ENCODE data around the gene NDUFB3. TPM values are rescaled to one million over a fixed set of nuclear protein-coding genes. Genes with fewer than 3 reads are reported as not detected.
"Not testable (repeated sequence)": the region's sequence is repeated elsewhere in the genome, so short reads cannot be mapped to it uniquely, and the experiment has no call there.

Gene NDUFB3
- 25.7 and 29.2 TPM in 2 replicates for total RNA-seq

- no peaks in the 10 kb centered on the region for H3K9me3 ChIP-seq (ENCODE audit: low read depth, low read length)
- peak within 1 kb of the TSS; percentile 98 for H3K27ac ChIP-seq (ENCODE audit: low read depth, low read length)
- peak within 1 kb of the TSS; percentile 100 for H2AFZ ChIP-seq (ENCODE audit: low read length)
- DNase-seq (ENCODE audit: insufficient read length, low spot score, missing footprints), result peak; percentile 97
- peaks cover 81% of the 10 kb centered on the region for H3K79me2 ChIP-seq (ENCODE audit: insufficient read depth, low read length)
- peak; percentile 25 for TF ChIP-seq CTCF (IDR thresholded peaks at IDR 0.05; ENCODE audit: extremely low read depth, low read depth, low read length)
- peaks cover 11% of the 10 kb centered on the region for H4K20me1 ChIP-seq (ENCODE audit: insufficient read depth, low read length)
- no peaks in the 10 kb centered on the region for H3K36me3 ChIP-seq (ENCODE audit: insufficient read depth, low read length)
- peak within 1 kb of the TSS; percentile 82 for H3K4me2 ChIP-seq (ENCODE audit: insufficient read depth, low read length)
- peak within 1 kb of the TSS; percentile 96 for H3K4me3 ChIP-seq (ENCODE audit: insufficient read depth, low read length)
- H3K27me3 ChIP-seq (ENCODE audit: insufficient read depth, low read length), result no peaks in the 10 kb centered on the region
- H3K4me1 ChIP-seq (ENCODE audit: insufficient read depth, low read length), result peaks cover 37% of the 10 kb centered on the region
Measured at GRCh38 chr2:201071479-201072200, at the start of gene NDUFB3, which contains the start of gene HYCC2. TSS of gene NDUFB3 (plus strand) at chr2:201072001. CDS start at chr2:201078883, 6,882 bp downstream. TSS of gene HYCC2 (minus strand) at chr2:201071671. CDS start at chr2:201024009, 47,662 bp downstream.

- H3K79me2 ChIP-seq (ENCODE audit: insufficient read depth, low read length), result peaks cover 24% of the 10 kb centered on the region
- no peak overlapping the region for H3K4me3 ChIP-seq (ENCODE audit: insufficient read depth, low read length)
- H3K4me1 ChIP-seq (ENCODE audit: insufficient read depth, low read length), result peaks cover 6% of the 10 kb centered on the region
- DNase-seq (ENCODE audit: insufficient read length, low spot score, missing footprints), result no peak
- peaks cover 14% of the 10 kb centered on the region for H3K36me3 ChIP-seq (ENCODE audit: insufficient read depth, low read length)
- no peak overlapping the region for H3K4me2 ChIP-seq (ENCODE audit: insufficient read depth, low read length)
- H3K27ac ChIP-seq (ENCODE audit: low read depth, low read length), result no peak overlapping the region
- H3K27me3 ChIP-seq (ENCODE audit: insufficient read depth, low read length), result no peaks in the 10 kb centered on the region
- no peaks in the 10 kb centered on the region for H3K9me3 ChIP-seq (ENCODE audit: low read depth, low read length)
- no peaks in the 10 kb centered on the region for H4K20me1 ChIP-seq (ENCODE audit: insufficient read depth, low read length)
- no peak for TF ChIP-seq CTCF (IDR thresholded peaks at IDR 0.05; ENCODE audit: extremely low read depth, low read depth, low read length)
- H2AFZ ChIP-seq (ENCODE audit: low read length), result no peak overlapping the region
Measured at GRCh38 chr2:201024518-201024917, 47.3 kb upstream of the NDUFB3 start.

- H3K4me1 ChIP-seq (ENCODE audit: insufficient read depth, low read length); H3K9me3 ChIP-seq (ENCODE audit: low read depth, low read length); H2AFZ ChIP-seq (ENCODE audit: low read length); H4K20me1 ChIP-seq (ENCODE audit: insufficient read depth, low read length); H3K4me2 ChIP-seq (ENCODE audit: insufficient read depth, low read length); H3K27ac ChIP-seq (ENCODE audit: low read depth, low read length); DNase-seq (ENCODE audit: insufficient read length, low spot score, missing footprints); H3K36me3 ChIP-seq (ENCODE audit: insufficient read depth, low read length); H3K4me3 ChIP-seq (ENCODE audit: insufficient read depth, low read length); H3K27me3 ChIP-seq (ENCODE audit: insufficient read depth, low read length): not testable (repeated sequence)
- H3K79me2 ChIP-seq (ENCODE audit: insufficient read depth, low read length), result peaks cover 27% of the 10 kb centered on the region
Measured at GRCh38 chr2:201034355-201034754, 37.4 kb upstream of the NDUFB3 start.

GRCh38 chr2:201038361-201038760, 33.4 kb upstream of the NDUFB3 start:
- H2AFZ ChIP-seq (ENCODE audit: low read length); DNase-seq (ENCODE audit: insufficient read length, low spot score, missing footprints); H3K4me1 ChIP-seq (ENCODE audit: insufficient read depth, low read length); H3K4me3 ChIP-seq (ENCODE audit: insufficient read depth, low read length); H3K9me3 ChIP-seq (ENCODE audit: low read depth, low read length); H3K4me2 ChIP-seq (ENCODE audit: insufficient read depth, low read length); H3K27ac ChIP-seq (ENCODE audit: low read depth, low read length); H4K20me1 ChIP-seq (ENCODE audit: insufficient read depth, low read length); H3K36me3 ChIP-seq (ENCODE audit: insufficient read depth, low read length); H3K27me3 ChIP-seq (ENCODE audit: insufficient read depth, low read length): not testable (repeated sequence)
- H3K79me2 ChIP-seq (ENCODE audit: insufficient read depth, low read length), result peaks cover 23% of the 10 kb centered on the region

GRCh38 chr2:201038855-201039254, 32.9 kb upstream of the NDUFB3 start:
- Histone ChIP-seq H3K4me3 (ENCODE audit: insufficient read depth, low read length) (no peak overlapping the region), H3K27me3 (ENCODE audit: insufficient read depth, low read length) (no peaks in the 10 kb centered on the region), H2AFZ (ENCODE audit: low read length) (no peak overlapping the region), H4K20me1 (ENCODE audit: insufficient read depth, low read length) (no peaks in the 10 kb centered on the region), H3K4me2 (ENCODE audit: insufficient read depth, low read length) (no peak overlapping the region), H3K36me3 (ENCODE audit: insufficient read depth, low read length) (peaks cover 3% of the 10 kb centered on the region), H3K27ac (ENCODE audit: low read depth, low read length) (no peak overlapping the region), H3K79me2 (ENCODE audit: insufficient read depth, low read length) (peaks cover 20% of the 10 kb centered on the region), H3K9me3 (ENCODE audit: low read depth, low read length) (no peaks in the 10 kb centered on the region), H3K4me1 (ENCODE audit: insufficient read depth, low read length) (no peaks in the 10 kb centered on the region)
- DNase-seq (ENCODE audit: insufficient read length, low spot score, missing footprints), result no peak
- TF ChIP-seq CTCF (IDR thresholded peaks at IDR 0.05; ENCODE audit: extremely low read depth, low read depth, low read length), result no peak

All from osteoblast (primary cell).